OCI-LY3 (cell line): Measurements from ENCODE around the gene LIPM.

ENCODE experiments used
- H2AFZ ChIP-seq: fragments of 200-600, 300-600 bp; shearing (Covaris generic); 2 replicates; pipeline ENCODE4 v1.6.0; 2014; ENCODE audit warnings: antibody characterized with exemption, low read depth, low read length
- H3K27ac ChIP-seq: fragments of 200-600, 300-600 bp; sonication (generic); 2 replicates; pipeline ENCODE4 v1.5.1; 2014; ENCODE audit warnings: mild to moderate bottlenecking, low read length, moderate library complexity, mixed read lengths
- H3K27me3 ChIP-seq: fragments of 200-600, 300-600 bp; sonication (generic); 2 replicates; pipeline ENCODE4 v1.6.1; 2014; ENCODE audit warnings: low read depth, low read length, mixed read lengths
- H3K36me3 ChIP-seq: fragments of 200-600, 300-600 bp; sonication (generic); replicated peaks from 2 replicates; pipeline ENCODE3; 2014; ENCODE audit warnings: low read depth, low read length, mixed read lengths
- H3K4me1 ChIP-seq: fragments of 300-600, 200-600 bp; sonication (generic); 2 replicates; pipeline ENCODE4 v1.6.1; 2014; ENCODE audit warnings: low read length, mixed read lengths
- H3K4me2 ChIP-seq: fragments of 200-600, 300-600 bp; sonication (generic); 2 replicates; pipeline ENCODE4 v1.6.1; 2014; ENCODE audit warnings: low read length, mixed read lengths
- H3K4me3 ChIP-seq: fragments of 300-600, 200-600 bp; sonication (generic); 2 replicates; pipeline ENCODE4 v1.5.1; 2014; ENCODE audit warnings: antibody characterized with exemption, mild to moderate bottlenecking, low read length, moderate library complexity
- H3K79me2 ChIP-seq: fragments of 300-600, 200-600 bp; shearing (Covaris generic); 2 replicates; pipeline ENCODE4 v1.6.1; 2014; ENCODE audit warnings: mild to moderate bottlenecking, low read length, mixed read lengths
- H3K9ac ChIP-seq: fragments of 300-600, 200-600 bp; shearing (Covaris generic); 2 replicates; pipeline ENCODE4 v1.6.0; 2014; ENCODE audit warnings: mild to moderate bottlenecking, low read length, moderate library complexity
- H3K9me3 ChIP-seq: fragments of 200-600, 300-600 bp; shearing (Covaris generic); 2 replicates; pipeline ENCODE4 v1.6.1; 2014; ENCODE audit warnings: low read length, mixed read lengths; ENCODE audit not compliant: insufficient read depth
- H4K20me1 ChIP-seq: fragments of 200-600, 300-600 bp; sonication (generic); 2 replicates; pipeline ENCODE4 v1.6.1; 2016; ENCODE audit warnings: low read length, mixed read lengths; ENCODE audit not compliant: insufficient read depth
- CTCF ChIP-seq: fragments of 200-600, 300-600 bp; sonication (generic); IDR thresholded peaks from 2 replicates; pipeline ENCODE4 v1.5.1; 2014; ENCODE audit warnings: antibody characterized with exemption, low read length, low read depth
- EZH2phosphoT487 ChIP-seq: fragments of 200-600 bp; shearing (Covaris generic); IDR thresholded peaks from 2 replicates; pipeline ENCODE4 v1.6.1; 2018; ENCODE audit warnings: antibody characterized with exemption, mixed run types, low read depth

The LIPM gene

GRCh38 chr10:88851706-88852105 is 49.2 kb downstream of the LIPM start, which contains the start of gene ANKRD22:
TSS of gene ANKRD22 (minus strand) at chr10:88851844. CDS start at chr10:88851607, 237 bp downstream.
- Histone ChIP-seq H3K4me1 (peaks cover 7% of the 10 kb centered on the region), H3K27ac (no peak within 1 kb of the TSS), H3K27me3 (no peaks in the 10 kb centered on the region), H3K36me3 (no peaks in the 10 kb centered on the region), H3K79me2 (no peaks in the 10 kb centered on the region), H3K4me2 (no peak within 1 kb of the TSS), H3K9me3 (no peaks in the 10 kb centered on the region), H2AFZ (no peak within 1 kb of the TSS), H3K9ac (no peak within 1 kb of the TSS), H3K4me3 (no peak within 1 kb of the TSS), H4K20me1 (no peaks in the 10 kb centered on the region)
- TF ChIP-seq EZH2phosphoT487 (no peak), CTCF (no peak)

GRCh38 chr10:88852327-88852726 is 49.8 kb downstream of the LIPM start:
- Histone ChIP-seq H3K4me2 (no peak overlapping the region), H3K9ac (no peak overlapping the region), H3K27me3 (no peaks in the 10 kb centered on the region), H3K4me3 (no peak overlapping the region), H3K4me1 (peaks cover 7% of the 10 kb centered on the region), H3K27ac (no peak overlapping the region), H2AFZ (no peak overlapping the region), H4K20me1 (no peaks in the 10 kb centered on the region), H3K79me2 (no peaks in the 10 kb centered on the region), H3K9me3 (no peaks in the 10 kb centered on the region), H3K36me3 (no peaks in the 10 kb centered on the region)
- TF ChIP-seq EZH2phosphoT487 (no peak), CTCF (no peak)

GRCh38 chr10:88853155-88853881 is 50.8 kb downstream of the LIPM start:
- H3K9me3 ChIP-seq: no peaks in the 10 kb centered on the region
- no peak overlapping the region for H3K27ac ChIP-seq
- no peaks in the 10 kb centered on the region for H3K27me3 ChIP-seq
- H3K79me2 ChIP-seq: no peaks in the 10 kb centered on the region
- peaks cover 7% of the 10 kb centered on the region for H3K4me1 ChIP-seq
- TF ChIP-seq EZH2phosphoT487: no peak
- no peak for TF ChIP-seq CTCF
- no peak overlapping the region for H3K4me2 ChIP-seq
- H3K36me3 ChIP-seq: no peaks in the 10 kb centered on the region
- H2AFZ ChIP-seq: no peak overlapping the region
- no peak overlapping the region for H3K9ac ChIP-seq
- no peaks in the 10 kb centered on the region for H4K20me1 ChIP-seq
- no peak overlapping the region for H3K4me3 ChIP-seq

- Histone ChIP-seq H3K27ac (no peak overlapping the region), H3K9me3 (no peaks in the 10 kb centered on the region), H3K4me2 (no peak overlapping the region), H3K27me3 (no peaks in the 10 kb centered on the region), H2AFZ (no peak overlapping the region), H3K4me1 (peaks cover 2% of the 10 kb centered on the region; the same call in 1 of the 2 replicates), H4K20me1 (no peaks in the 10 kb centered on the region), H3K36me3 (no peaks in the 10 kb centered on the region), H3K9ac (no peak overlapping the region), H3K4me3 (no peak overlapping the region), H3K79me2 (no peaks in the 10 kb centered on the region)
- TF ChIP-seq EZH2phosphoT487 (no peak), CTCF (no peak)
These were observed 52.2 kb downstream of the LIPM start for GRCh38 chr10:88854684-88855083.
